Liver (tissue), 9 donors: ENCODE results near the gene MOGAT2. TPM values are rescaled to one million over a fixed set of nuclear protein-coding genes. Genes with fewer than 3 reads are reported as not detected.

Experiments
- DNase-seq: peaks from one replicate; pipeline ENCODE4 v3.0.0-alpha.2; 2017; ENCODE audit warnings: low spot score
- H3K27ac ChIP-seq, 2 donors: one replicate each; pipeline ENCODE4 v1.7.0; 2013; ENCODE audit warnings: inconsistent platforms in 2 of 2, low read length in 2 of 2, control low read depth in 1 of 2, low read depth in 1 of 2, mild to moderate bottlenecking in 1 of 2
- H3K27me3 ChIP-seq, 4 donors: one replicate each; pipeline versions ENCODE4 v1.6.1 to v1.7.0; 2013; ENCODE audit warnings: low read length in 3 of 4, inconsistent platforms in 1 of 4, mild to moderate bottlenecking in 1 of 4, moderate library complexity in 1 of 4; ENCODE audit not compliant: control insufficient read depth in 4 of 4, insufficient read depth in 4 of 4
- H3K36me3 ChIP-seq, 4 donors: one replicate each; pipeline versions ENCODE4 v1.6.1 to v1.7.0; 2013; ENCODE audit warnings: low read length in 3 of 4, mild to moderate bottlenecking in 3 of 4, low read depth in 1 of 4, moderate library complexity in 1 of 4; ENCODE audit not compliant: control insufficient read depth in 4 of 4, insufficient read depth in 3 of 4
- H3K4me1 ChIP-seq, 4 donors: one replicate each; pipeline versions ENCODE4 v1.6.1 to v1.7.0; 2013; ENCODE audit warnings: low read length in 3 of 4, mild to moderate bottlenecking in 3 of 4, moderate library complexity in 1 of 4; ENCODE audit not compliant: control insufficient read depth in 4 of 4, insufficient read depth in 4 of 4
- H3K4me3 ChIP-seq, 3 donors: one replicate each; pipeline versions ENCODE4 v1.6.1 to v1.7.0; 2013; ENCODE audit warnings: low read length in 3 of 3, control low read depth in 1 of 3, low read depth in 1 of 3, mild to moderate bottlenecking in 1 of 3
- H3K9ac ChIP-seq, 2 donors: one replicate each; pipeline ENCODE4 v1.7.0; 2013; ENCODE audit warnings: low read length in 2 of 2, mild to moderate bottlenecking in 2 of 2, moderate library complexity in 2 of 2, control low read depth in 1 of 2, low read depth in 1 of 2
- H3K9me3 ChIP-seq, 4 donors: one replicate each; pipeline versions ENCODE4 v1.6.1 to v1.7.0; 2013; ENCODE audit warnings: low read length in 3 of 4; ENCODE audit not compliant: control insufficient read depth in 4 of 4
- EGR1 ChIP-seq, 2 donors: IDR thresholded peaks; 2 replicates each; pipeline ENCODE4 v1.6.1; 2016 to 2018; ENCODE audit warnings: antibody characterized with exemption in 2 of 2, low read depth in 2 of 2
- FOXA1 ChIP-seq: IDR thresholded peaks from 2 replicates; pipeline ENCODE4 v1.6.1; 2016; ENCODE audit warnings: antibody characterized with exemption
- FOXA2 ChIP-seq: IDR thresholded peaks from 2 replicates; pipeline ENCODE4 v1.6.1; 2016; ENCODE audit warnings: antibody characterized with exemption
- GABPA ChIP-seq, 2 donors: IDR thresholded peaks in 1 of 2; conservative IDR thresholded peaks in 1 of 2; 2 replicates each; pipeline ENCODE4 v1.6.1; 2016; ENCODE audit warnings: antibody characterized with exemption in 2 of 2, mild to moderate bottlenecking in 1 of 2, moderate library complexity in 1 of 2
- HNF4A ChIP-seq, 2 donors: conservative IDR thresholded peaks; 2 replicates each; pipeline ENCODE4 v1.6.1; 2016; ENCODE audit warnings: antibody characterized with exemption in 2 of 2, mild to moderate bottlenecking in 2 of 2
- HNF4G ChIP-seq: IDR thresholded peaks from 2 replicates; pipeline ENCODE4 v1.6.1; 2016; ENCODE audit warnings: antibody characterized with exemption
- JUND ChIP-seq, 2 donors: IDR thresholded peaks; 2 replicates each; pipeline ENCODE4 v1.6.1; 2016; ENCODE audit warnings: antibody characterized with exemption in 2 of 2
- NR2F2 ChIP-seq: IDR thresholded peaks from 2 replicates; pipeline ENCODE4 v1.6.1; 2016; ENCODE audit warnings: antibody characterized with exemption
- RAD21 ChIP-seq, 2 donors: IDR thresholded peaks; 2 replicates each; pipeline ENCODE4 v1.6.1; 2016; ENCODE audit warnings: antibody characterized with exemption in 2 of 2, mild to moderate bottlenecking in 2 of 2
- RXRA ChIP-seq, 2 donors: IDR thresholded peaks; 2 replicates each; pipeline ENCODE4 v1.6.1; 2017 to 2018; ENCODE audit warnings: antibody characterized with exemption in 2 of 2, mild to moderate bottlenecking in 1 of 2
- SP1 ChIP-seq: IDR thresholded peaks from 2 replicates; pipeline ENCODE4 v1.6.1; 2018; ENCODE audit warnings: antibody characterized with exemption, mild to moderate bottlenecking
- TAF1 ChIP-seq: conservative IDR thresholded peaks from 2 replicates; pipeline ENCODE4 v1.6.1; 2016; ENCODE audit warnings: antibody characterized with exemption, mild to moderate bottlenecking
- YY1 ChIP-seq: IDR thresholded peaks from 2 replicates; pipeline ENCODE4 v1.6.1; 2016; ENCODE audit warnings: antibody characterized with exemption, mild to moderate bottlenecking
- WGBS: extraction: QIAGEN DNeasy Blood & Tissue Kit; methylation state at CpG from one replicate; pipeline ENCODE4 v1.1.7; 2013; 5-methylcytosine and 5-hydroxymethylcytosine counted together
- polyA plus RNA-seq, 2 donors: library from polyadenylated mRNA; stranded (reverse) in 1 of 2; unstranded in 1 of 2; fragments of 200-250 nt in 1 of 2; fragments of >200 nt in 1 of 2; fragmentation: Nextera tagmentation in 1 of 2; extraction: Ambion mirVana in 1 of 2; gene quantifications; one replicate each; pipeline versions ENCODE4 v1.2.1 to v1.2.3, GENCODE V29; 2013 to 2015
- total RNA-seq, 2 donors: library from RNA; depleted of rRNA; stranded (reverse); fragments of >200 nt; gene quantifications; one replicate each; pipeline ENCODE4 v1.2.3, GENCODE V29; 2014
- TF ChIP-seq, protein P1 (sequence below): IDR thresholded peaks from 2 replicates; pipeline ENCODE4 v1.6.1; 2016; ENCODE audit warnings: antibody characterized with exemption
- TF ChIP-seq, protein P2 (sequence below): fragments of 150-350 bp; IDR thresholded peaks from 2 replicates; pipeline ENCODE4 v1.5.1; 2017; ENCODE audit warnings: improper control_type of control experiment, low read depth, low read length; ENCODE audit not compliant: missing input control
- TF ChIP-seq, protein P3 (sequence below): IDR thresholded peaks from 2 replicates; pipeline ENCODE4 v1.6.1; 2016; ENCODE audit warnings: antibody characterized with exemption, mild to moderate bottlenecking
- TF ChIP-seq, protein P4 (sequence below): IDR thresholded peaks from 2 replicates; pipeline ENCODE4 v1.6.1; 2016; ENCODE audit warnings: antibody characterized with exemption
- TF ChIP-seq, protein P5 (sequence below): IDR thresholded peaks from 2 replicates; pipeline ENCODE4 v1.6.1; 2016; ENCODE audit warnings: antibody characterized with exemption
- donor health status: healthy.
- donor health status: healthy.
- donor health status: healthy.
- donor health status: healthy.
- donor health status: healthy.

The MOGAT2 gene
- total and polyA plus RNA-seq, 4 donors, result 1.0 to 92.4 (median 37.6) TPM

- 7% methylated on average over 46 of the region's 46 CpGs for WGBS
- Histone ChIP-seq H3K4me1 (peaks cover 0 to 60% (median 41%) of the 10 kb centered on the region in 4 donors), H3K36me3 (no peaks in the 10 kb centered on the region), H3K9ac (peak overlapping the region; percentile 72 to 77), H3K27ac (peak overlapping the region; percentile 85 to 92), H3K4me3 (peak overlapping the region; percentile 65 to 86 (median 80)), H3K9me3 (no peaks in the 10 kb centered on the region), H3K27me3 (no peaks in the 10 kb centered on the region)
- no peak for DNase-seq
- TF ChIP-seq HNF4A (conservative IDR thresholded peaks at IDR 0.05), result peak in 1 of 2 donors; percentile 6
- TF ChIP-seq, protein P1, sequence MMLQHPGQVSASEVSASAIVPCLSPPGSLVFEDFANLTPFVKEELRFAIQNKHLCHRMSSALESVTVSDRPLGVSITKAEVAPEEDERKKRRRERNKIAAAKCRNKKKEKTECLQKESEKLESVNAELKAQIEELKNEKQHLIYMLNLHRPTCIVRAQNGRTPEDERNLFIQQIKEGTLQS, result no peak
- peak in 1 of 2 donors; percentile 29 for TF ChIP-seq RAD21 (IDR thresholded peaks at IDR 0.05)
Observed at GRCh38 chr11:75768909-75769771, 51.5 kb downstream of the MOGAT2 start.

- peaks cover 0 to 64% (median 43%) of the 10 kb centered on the region in 4 donors for H3K4me1 ChIP-seq
Observed at GRCh38 chr11:75770102-75770501, 52.5 kb downstream of the MOGAT2 start.

More at GRCh38 chr11:75770102-75770501, 52.5 kb downstream of the MOGAT2 start:
- TF ChIP-seq, protein P1, result no peak
- TF ChIP-seq, protein P2, sequence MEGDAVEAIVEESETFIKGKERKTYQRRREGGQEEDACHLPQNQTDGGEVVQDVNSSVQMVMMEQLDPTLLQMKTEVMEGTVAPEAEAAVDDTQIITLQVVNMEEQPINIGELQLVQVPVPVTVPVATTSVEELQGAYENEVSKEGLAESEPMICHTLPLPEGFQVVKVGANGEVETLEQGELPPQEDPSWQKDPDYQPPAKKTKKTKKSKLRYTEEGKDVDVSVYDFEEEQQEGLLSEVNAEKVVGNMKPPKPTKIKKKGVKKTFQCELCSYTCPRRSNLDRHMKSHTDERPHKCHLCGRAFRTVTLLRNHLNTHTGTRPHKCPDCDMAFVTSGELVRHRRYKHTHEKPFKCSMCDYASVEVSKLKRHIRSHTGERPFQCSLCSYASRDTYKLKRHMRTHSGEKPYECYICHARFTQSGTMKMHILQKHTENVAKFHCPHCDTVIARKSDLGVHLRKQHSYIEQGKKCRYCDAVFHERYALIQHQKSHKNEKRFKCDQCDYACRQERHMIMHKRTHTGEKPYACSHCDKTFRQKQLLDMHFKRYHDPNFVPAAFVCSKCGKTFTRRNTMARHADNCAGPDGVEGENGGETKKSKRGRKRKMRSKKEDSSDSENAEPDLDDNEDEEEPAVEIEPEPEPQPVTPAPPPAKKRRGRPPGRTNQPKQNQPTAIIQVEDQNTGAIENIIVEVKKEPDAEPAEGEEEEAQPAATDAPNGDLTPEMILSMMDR, result no peak
- TF ChIP-seq, protein P3, sequence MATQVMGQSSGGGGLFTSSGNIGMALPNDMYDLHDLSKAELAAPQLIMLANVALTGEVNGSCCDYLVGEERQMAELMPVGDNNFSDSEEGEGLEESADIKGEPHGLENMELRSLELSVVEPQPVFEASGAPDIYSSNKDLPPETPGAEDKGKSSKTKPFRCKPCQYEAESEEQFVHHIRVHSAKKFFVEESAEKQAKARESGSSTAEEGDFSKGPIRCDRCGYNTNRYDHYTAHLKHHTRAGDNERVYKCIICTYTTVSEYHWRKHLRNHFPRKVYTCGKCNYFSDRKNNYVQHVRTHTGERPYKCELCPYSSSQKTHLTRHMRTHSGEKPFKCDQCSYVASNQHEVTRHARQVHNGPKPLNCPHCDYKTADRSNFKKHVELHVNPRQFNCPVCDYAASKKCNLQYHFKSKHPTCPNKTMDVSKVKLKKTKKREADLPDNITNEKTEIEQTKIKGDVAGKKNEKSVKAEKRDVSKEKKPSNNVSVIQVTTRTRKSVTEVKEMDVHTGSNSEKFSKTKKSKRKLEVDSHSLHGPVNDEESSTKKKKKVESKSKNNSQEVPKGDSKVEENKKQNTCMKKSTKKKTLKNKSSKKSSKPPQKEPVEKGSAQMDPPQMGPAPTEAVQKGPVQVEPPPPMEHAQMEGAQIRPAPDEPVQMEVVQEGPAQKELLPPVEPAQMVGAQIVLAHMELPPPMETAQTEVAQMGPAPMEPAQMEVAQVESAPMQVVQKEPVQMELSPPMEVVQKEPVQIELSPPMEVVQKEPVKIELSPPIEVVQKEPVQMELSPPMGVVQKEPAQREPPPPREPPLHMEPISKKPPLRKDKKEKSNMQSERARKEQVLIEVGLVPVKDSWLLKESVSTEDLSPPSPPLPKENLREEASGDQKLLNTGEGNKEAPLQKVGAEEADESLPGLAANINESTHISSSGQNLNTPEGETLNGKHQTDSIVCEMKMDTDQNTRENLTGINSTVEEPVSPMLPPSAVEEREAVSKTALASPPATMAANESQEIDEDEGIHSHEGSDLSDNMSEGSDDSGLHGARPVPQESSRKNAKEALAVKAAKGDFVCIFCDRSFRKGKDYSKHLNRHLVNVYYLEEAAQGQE, result no peak
- TF ChIP-seq YY1 (no peak), SP1 (no peak), GABPA (IDR thresholded peaks at IDR 0.05 in 1 of 2, conservative IDR thresholded peaks at IDR 0.05 in 1 of 2) (no peak), FOXA1 (no peak), TAF1 (no peak), HNF4G (no peak), HNF4A (conservative IDR thresholded peaks at IDR 0.05) (no peak), JUND (IDR thresholded peaks at IDR 0.05) (no peak), RXRA (IDR thresholded peaks at IDR 0.05) (no peak), RAD21 (IDR thresholded peaks at IDR 0.05) (no peak), EGR1 (IDR thresholded peaks at IDR 0.05; ENCODE audit: low read depth in 2 of 2) (no peak), NR2F2 (no peak), FOXA2 (no peak)
- TF ChIP-seq, protein P4, sequence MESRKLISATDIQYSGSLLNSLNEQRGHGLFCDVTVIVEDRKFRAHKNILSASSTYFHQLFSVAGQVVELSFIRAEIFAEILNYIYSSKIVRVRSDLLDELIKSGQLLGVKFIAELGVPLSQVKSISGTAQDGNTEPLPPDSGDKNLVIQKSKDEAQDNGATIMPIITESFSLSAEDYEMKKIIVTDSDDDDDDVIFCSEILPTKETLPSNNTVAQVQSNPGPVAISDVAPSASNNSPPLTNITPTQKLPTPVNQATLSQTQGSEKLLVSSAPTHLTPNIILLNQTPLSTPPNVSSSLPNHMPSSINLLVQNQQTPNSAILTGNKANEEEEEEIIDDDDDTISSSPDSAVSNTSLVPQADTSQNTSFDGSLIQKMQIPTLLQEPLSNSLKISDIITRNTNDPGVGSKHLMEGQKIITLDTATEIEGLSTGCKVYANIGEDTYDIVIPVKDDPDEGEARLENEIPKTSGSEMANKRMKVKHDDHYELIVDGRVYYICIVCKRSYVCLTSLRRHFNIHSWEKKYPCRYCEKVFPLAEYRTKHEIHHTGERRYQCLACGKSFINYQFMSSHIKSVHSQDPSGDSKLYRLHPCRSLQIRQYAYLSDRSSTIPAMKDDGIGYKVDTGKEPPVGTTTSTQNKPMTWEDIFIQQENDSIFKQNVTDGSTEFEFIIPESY, result no peak
- TF ChIP-seq, protein P5, sequence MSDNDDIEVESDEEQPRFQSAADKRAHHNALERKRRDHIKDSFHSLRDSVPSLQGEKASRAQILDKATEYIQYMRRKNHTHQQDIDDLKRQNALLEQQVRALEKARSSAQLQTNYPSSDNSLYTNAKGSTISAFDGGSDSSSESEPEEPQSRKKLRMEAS, result no peak
- DNase-seq, result no peak
- Histone ChIP-seq H3K27ac (no peak overlapping the region), H3K36me3 (peaks cover 0 to 4% (median 1%) of the 10 kb centered on the region in 4 donors), H3K27me3 (no peaks in the 10 kb centered on the region), H3K9me3 (no peaks in the 10 kb centered on the region), H3K9ac (peak overlapping the region; percentile 11 to 42), H3K4me3 (peak overlapping the region in 2 of 3 donors; percentile 45 to 86)
- WGBS, result 34% methylated on average over 5 of the region's 5 CpGs
